Measurements from ENCODE around the gene RIOX2.

Gene RIOX2

DNA sequence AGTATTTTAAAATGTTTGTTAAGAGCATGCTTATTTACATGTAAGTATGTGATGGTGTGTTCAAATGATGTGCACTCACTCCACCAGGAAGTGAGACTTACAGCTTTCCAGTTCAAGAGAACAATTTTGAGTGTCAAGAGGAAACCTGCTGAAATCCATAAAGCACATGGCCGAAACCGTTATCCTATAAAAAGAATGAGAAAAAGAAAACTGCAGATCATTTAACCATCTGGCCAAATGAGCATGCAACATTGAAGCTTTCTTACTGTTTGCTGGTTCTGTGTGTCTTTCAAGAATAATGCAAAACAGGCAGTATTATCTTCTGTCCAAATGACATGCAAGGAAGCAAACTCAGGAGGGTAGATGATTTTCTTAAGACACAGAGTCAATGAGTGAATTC lies 36.6 kb upstream of the RIOX2 start:
- no peak overlapping the region for H4K91ac ChIP-seq (ENCODE audit: low read depth, low read length)
- DNase-seq, result no peak
- H4K12ac ChIP-seq (ENCODE audit: low read depth, low read length), result no peak overlapping the region
- H3K14ac ChIP-seq (ENCODE audit: low read length), result no peak overlapping the region
- no peak overlapping the region for H2BK5ac ChIP-seq (ENCODE audit: low read depth, low read length, poor library complexity)
- H2AFZ ChIP-seq (ENCODE audit: insufficient read depth, low read length, poor library complexity), result no peak overlapping the region
- no peaks in the 10 kb centered on the region for H3K4me1 ChIP-seq (ENCODE audit: control insufficient read depth in 1 of 2, insufficient read depth in 2 of 2, low read length in 2 of 2)
- H3K18ac ChIP-seq (ENCODE audit: low read length), result no peak overlapping the region
- WGBS (ENCODE audit: extremely low coverage, insufficient coverage, insufficient read length), result no CpG with 5 or more reads among the region's 2 CpGs
- H3K27me3 ChIP-seq (ENCODE audit: insufficient read depth, low read length), result no peaks in the 10 kb centered on the region
- H2BK12ac ChIP-seq (ENCODE audit: low read length), result no peak overlapping the region
- no peak overlapping the region for H3K9ac ChIP-seq (ENCODE audit: low read length)
- no peaks in the 10 kb centered on the region for H3K36me3 ChIP-seq (ENCODE audit: control insufficient read depth in 1 of 2, insufficient read depth in 2 of 2, low read length in 2 of 2)
- H3K9me3 ChIP-seq (ENCODE audit: insufficient read depth, low read depth, low read length), result no peaks in the 10 kb centered on the region
- no peak overlapping the region for H3K4me2 ChIP-seq (ENCODE audit: low read length)
- H4K8ac ChIP-seq (ENCODE audit: low read depth, low read length), result no peak overlapping the region
- no peak overlapping the region for H2AK5ac ChIP-seq (ENCODE audit: low read length)
- no peak overlapping the region for H3K23ac ChIP-seq (ENCODE audit: low read length)
- no peak overlapping the region for H3K4me3 ChIP-seq (ENCODE audit: low read depth, low read length)
- H3K4ac ChIP-seq (ENCODE audit: low read depth, low read length), result no peak overlapping the region
- no peaks in the 10 kb centered on the region for H3K79me2 ChIP-seq (ENCODE audit: control insufficient read depth, insufficient read depth, low read length, poor library complexity)
- H3K79me1 ChIP-seq (ENCODE audit: low read length), result no peaks in the 10 kb centered on the region
- no peak overlapping the region for H3K27ac ChIP-seq (ENCODE audit: low read depth, low read length)
- H2BK120ac ChIP-seq (ENCODE audit: insufficient read depth, low read length, poor library complexity), result no peak overlapping the region

DNA sequence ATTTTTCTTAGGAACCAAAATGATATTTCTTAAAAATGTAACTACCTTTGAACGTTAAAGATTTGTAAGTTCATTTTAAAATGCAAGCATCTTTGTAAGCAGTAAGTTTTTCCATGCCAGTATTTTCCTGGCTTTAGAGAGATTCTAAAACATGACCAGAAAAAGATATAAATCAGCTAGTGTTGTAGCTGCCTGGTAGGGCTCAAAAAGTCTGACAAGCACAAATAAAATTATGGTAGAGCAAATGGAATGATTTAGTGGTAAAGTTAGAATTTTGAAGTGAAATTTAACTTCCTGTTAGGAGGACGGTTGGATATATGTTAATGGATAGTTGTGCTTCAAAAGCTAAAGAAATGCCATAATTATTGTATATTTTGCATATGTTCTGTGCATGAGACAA lies 33.2 kb upstream of the RIOX2 start:
- H3K79me1 ChIP-seq (ENCODE audit: low read length), result no peaks in the 10 kb centered on the region
- no peaks in the 10 kb centered on the region for H3K79me2 ChIP-seq (ENCODE audit: control insufficient read depth, insufficient read depth, low read length, poor library complexity)
- no peak overlapping the region for H4K12ac ChIP-seq (ENCODE audit: low read depth, low read length)
- no peak overlapping the region for H2AK5ac ChIP-seq (ENCODE audit: low read length)
- no peak overlapping the region for H2BK5ac ChIP-seq (ENCODE audit: low read depth, low read length, poor library complexity)
- H4K91ac ChIP-seq (ENCODE audit: low read depth, low read length), result no peak overlapping the region
- no peak overlapping the region for H3K18ac ChIP-seq (ENCODE audit: low read length)
- H2BK120ac ChIP-seq (ENCODE audit: insufficient read depth, low read length, poor library complexity), result no peak overlapping the region
- no peaks in the 10 kb centered on the region for H3K36me3 ChIP-seq (ENCODE audit: control insufficient read depth in 1 of 2, insufficient read depth in 2 of 2, low read length in 2 of 2)
- no peak overlapping the region for H3K9ac ChIP-seq (ENCODE audit: low read length)
- H3K4me3 ChIP-seq (ENCODE audit: low read depth, low read length), result no peak overlapping the region
- H4K8ac ChIP-seq (ENCODE audit: low read depth, low read length), result no peak overlapping the region
- no peaks in the 10 kb centered on the region for H3K4me1 ChIP-seq (ENCODE audit: control insufficient read depth in 1 of 2, insufficient read depth in 2 of 2, low read length in 2 of 2)
- H3K23ac ChIP-seq (ENCODE audit: low read length), result no peak overlapping the region
- no peaks in the 10 kb centered on the region for H3K9me3 ChIP-seq (ENCODE audit: insufficient read depth, low read depth, low read length)
- 100% methylated on average over 1 of the region's 2 CpGs for WGBS (ENCODE audit: extremely low coverage, insufficient coverage, insufficient read length)
- no peak overlapping the region for H3K4me2 ChIP-seq (ENCODE audit: low read length)
- no peak overlapping the region for H3K27ac ChIP-seq (ENCODE audit: low read depth, low read length)
- H3K4ac ChIP-seq (ENCODE audit: low read depth, low read length), result no peak overlapping the region
- no peak overlapping the region for H2BK12ac ChIP-seq (ENCODE audit: low read length)
- no peak overlapping the region for H2AFZ ChIP-seq (ENCODE audit: insufficient read depth, low read length, poor library complexity)
- no peak for DNase-seq
- H3K14ac ChIP-seq (ENCODE audit: low read length), result no peak overlapping the region
- no peaks in the 10 kb centered on the region for H3K27me3 ChIP-seq (ENCODE audit: insufficient read depth, low read length)

DNA sequence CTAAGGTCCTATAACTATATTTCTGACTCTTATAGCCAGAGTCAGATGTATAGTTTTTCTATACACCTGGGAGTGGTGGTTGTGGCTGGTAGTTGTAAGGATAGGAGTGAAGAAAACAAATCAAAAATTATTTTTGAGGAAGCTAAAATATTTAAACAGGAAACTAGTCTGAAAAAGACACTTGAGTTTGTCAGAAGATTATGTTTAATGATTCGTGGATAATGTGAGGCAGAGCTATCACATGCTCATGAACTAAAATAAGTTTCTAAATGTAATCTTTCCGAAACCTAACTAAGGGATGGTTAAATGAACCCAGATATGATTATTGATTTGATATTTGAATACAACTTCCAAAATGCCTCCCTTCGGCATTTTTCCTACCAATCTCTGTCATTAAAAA lies 32.5 kb upstream of the RIOX2 start:
- Histone ChIP-seq H3K14ac (ENCODE audit: low read length) (no peak overlapping the region), H2BK120ac (ENCODE audit: insufficient read depth, low read length, poor library complexity) (no peak overlapping the region), H2BK5ac (ENCODE audit: low read depth, low read length, poor library complexity) (no peak overlapping the region), H3K4me3 (ENCODE audit: low read depth, low read length) (no peak overlapping the region), H2BK12ac (ENCODE audit: low read length) (no peak overlapping the region), H3K18ac (ENCODE audit: low read length) (no peak overlapping the region), H3K4me1 (ENCODE audit: control insufficient read depth in 1 of 2, insufficient read depth in 2 of 2, low read length in 2 of 2) (no peaks in the 10 kb centered on the region), H4K8ac (ENCODE audit: low read depth, low read length) (no peak overlapping the region), H3K4ac (ENCODE audit: low read depth, low read length) (no peak overlapping the region), H4K12ac (ENCODE audit: low read depth, low read length) (no peak overlapping the region), H3K23ac (ENCODE audit: low read length) (no peak overlapping the region), H3K4me2 (ENCODE audit: low read length) (no peak overlapping the region), H3K9me3 (ENCODE audit: insufficient read depth, low read depth, low read length) (no peaks in the 10 kb centered on the region), H3K27ac (ENCODE audit: low read depth, low read length) (no peak overlapping the region), H3K9ac (ENCODE audit: low read length) (no peak overlapping the region), H2AK5ac (ENCODE audit: low read length) (no peak overlapping the region), H4K91ac (ENCODE audit: low read depth, low read length) (no peak overlapping the region), H3K79me2 (ENCODE audit: control insufficient read depth, insufficient read depth, low read length, poor library complexity) (no peaks in the 10 kb centered on the region), H3K36me3 (ENCODE audit: control insufficient read depth in 1 of 2, insufficient read depth in 2 of 2, low read length in 2 of 2) (no peaks in the 10 kb centered on the region), H3K27me3 (ENCODE audit: insufficient read depth, low read length) (no peaks in the 10 kb centered on the region), H2AFZ (ENCODE audit: insufficient read depth, low read length, poor library complexity) (no peak overlapping the region), H3K79me1 (ENCODE audit: low read length) (no peaks in the 10 kb centered on the region)
- DNase-seq, result no peak
- no CpG with 5 or more reads among the region's 3 CpGs for WGBS (ENCODE audit: extremely low coverage, insufficient coverage, insufficient read length)

DNA sequence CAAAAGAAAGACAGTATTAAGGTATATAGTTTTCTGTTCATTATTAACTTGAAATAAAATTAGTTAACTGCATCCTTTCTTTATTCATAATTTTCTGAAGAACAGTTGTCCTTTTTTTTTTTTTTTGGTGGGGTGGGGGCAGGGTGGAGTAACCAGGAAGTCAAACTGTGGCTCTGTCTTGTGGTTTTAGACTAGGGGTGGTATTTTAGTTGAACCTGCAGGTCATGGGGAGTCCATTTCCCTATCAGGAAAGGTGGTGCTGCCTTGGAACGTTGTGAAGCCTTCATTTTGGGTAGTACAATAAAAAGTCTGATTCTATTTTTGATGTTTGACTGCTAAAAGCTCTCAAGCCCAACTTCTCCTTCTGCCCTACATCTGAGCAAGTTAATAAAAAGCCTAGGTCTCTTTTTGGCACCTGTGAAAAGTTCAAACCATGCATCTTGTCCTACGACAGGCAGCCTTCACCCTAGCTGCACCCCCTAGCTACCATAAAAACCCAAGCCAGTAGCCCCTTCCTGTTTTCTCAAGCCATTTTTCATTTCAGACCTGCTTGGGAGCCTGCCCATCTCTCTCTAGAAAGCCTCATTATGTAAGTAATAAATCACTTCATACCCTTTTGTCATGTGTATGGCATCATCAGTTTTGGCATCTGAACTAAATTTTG lies 31.2 kb upstream of the RIOX2 start:
- no peaks in the 10 kb centered on the region for H3K36me3 ChIP-seq (ENCODE audit: control insufficient read depth in 1 of 2, insufficient read depth in 2 of 2, low read length in 2 of 2)
- H2BK5ac ChIP-seq (ENCODE audit: low read depth, low read length, poor library complexity), result no peak overlapping the region
- no peak overlapping the region for H4K8ac ChIP-seq (ENCODE audit: low read depth, low read length)
- no peak overlapping the region for H2BK12ac ChIP-seq (ENCODE audit: low read length)
- no peak for DNase-seq
- no peak overlapping the region for H4K12ac ChIP-seq (ENCODE audit: low read depth, low read length)
- no peak overlapping the region for H2AK5ac ChIP-seq (ENCODE audit: low read length)
- H3K27me3 ChIP-seq (ENCODE audit: insufficient read depth, low read length), result no peaks in the 10 kb centered on the region
- H4K91ac ChIP-seq (ENCODE audit: low read depth, low read length), result no peak overlapping the region
- H3K4me1 ChIP-seq (ENCODE audit: control insufficient read depth in 1 of 2, insufficient read depth in 2 of 2, low read length in 2 of 2), result no peaks in the 10 kb centered on the region
- no peak overlapping the region for H3K27ac ChIP-seq (ENCODE audit: low read depth, low read length)
- no peak overlapping the region for H3K4ac ChIP-seq (ENCODE audit: low read depth, low read length)
- no CpG with 5 or more reads among the region's 2 CpGs for WGBS (ENCODE audit: extremely low coverage, insufficient coverage, insufficient read length)
- H3K18ac ChIP-seq (ENCODE audit: low read length), result no peak overlapping the region
- no peak overlapping the region for H3K9ac ChIP-seq (ENCODE audit: low read length)
- no peaks in the 10 kb centered on the region for H3K9me3 ChIP-seq (ENCODE audit: insufficient read depth, low read depth, low read length)
- no peak overlapping the region for H3K23ac ChIP-seq (ENCODE audit: low read length)
- H3K4me3 ChIP-seq (ENCODE audit: low read depth, low read length), result no peak overlapping the region
- H3K79me2 ChIP-seq (ENCODE audit: control insufficient read depth, insufficient read depth, low read length, poor library complexity), result no peaks in the 10 kb centered on the region
- no peak overlapping the region for H3K4me2 ChIP-seq (ENCODE audit: low read length)
- H3K79me1 ChIP-seq (ENCODE audit: low read length), result no peaks in the 10 kb centered on the region
- H2AFZ ChIP-seq (ENCODE audit: insufficient read depth, low read length, poor library complexity), result no peak overlapping the region
- no peak overlapping the region for H3K14ac ChIP-seq (ENCODE audit: low read length)
- H2BK120ac ChIP-seq (ENCODE audit: insufficient read depth, low read length, poor library complexity), result no peak overlapping the region

All from trophoblast cell (in vitro differentiated cells and primary cell).